Memory B cell (primary cell): ENCODE measurements around the gene GRK6.
"Not testable (repeated sequence)": the region's sequence is repeated elsewhere in the genome, so short reads cannot be mapped to it uniquely, and the experiment has no call there.

ENCODE experiments used
- ATAC-seq: fragments of 150-1000 bp; cut with Tn5 transposase; 2 replicates; pipeline ENCODE4 v1.10.0; 2021; ENCODE audit warnings: low read depth, mild to moderate bottlenecking, moderate library complexity
- DNase-seq, 2 donors: peaks; one replicate each; pipeline ENCODE4 v3.0.0; 2022; ENCODE audit warnings: low spot score in 2 of 2
- H3K27ac Mint-ChIP-seq: one replicate; pipeline ENCODE4 v1.8.0; 2022; ENCODE audit warnings: mild to moderate bottlenecking, moderate library complexity, mixed read lengths
- H3K27me3 Mint-ChIP-seq: one replicate; pipeline ENCODE4 v1.8.0; 2022; ENCODE audit warnings: mixed read lengths
- H3K36me3 Mint-ChIP-seq: one replicate; pipeline ENCODE4 v1.8.0; 2022; ENCODE audit warnings: mild to moderate bottlenecking, mixed read lengths
- H3K4me1 Mint-ChIP-seq: one replicate; pipeline ENCODE4 v1.8.0; 2022; ENCODE audit warnings: mixed read lengths
- H3K4me3 Mint-ChIP-seq: one replicate; pipeline ENCODE4 v1.8.0; 2022; ENCODE audit warnings: mild to moderate bottlenecking, moderate library complexity, mixed read lengths
- H3K9me3 Mint-ChIP-seq: one replicate; pipeline ENCODE4 v1.8.0; 2022; ENCODE audit warnings: mixed read lengths

GRK6 gene

GRCh38 chr5:177405312-177405711 lies 21.2 kb upstream of the GRK6 start:
- H3K27ac Mint-ChIP-seq: peak overlapping the region; percentile 75
- peaks cover 25% of the 10 kb centered on the region for H3K4me1 Mint-ChIP-seq
- H3K27me3 Mint-ChIP-seq: no peaks in the 10 kb centered on the region
- no peak for DNase-seq
- peak overlapping the region; percentile 62 for H3K4me3 Mint-ChIP-seq
- H3K36me3 Mint-ChIP-seq: no peaks in the 10 kb centered on the region
- H3K9me3 Mint-ChIP-seq: no peaks in the 10 kb centered on the region
- no peak for ATAC-seq

GRCh38 chr5:177405805-177406204 lies 20.7 kb upstream of the GRK6 start:
- peak overlapping the region; percentile 32 for H3K4me3 Mint-ChIP-seq
- H3K36me3 Mint-ChIP-seq: no peaks in the 10 kb centered on the region
- ATAC-seq (peak; percentile 55), DNase-seq (peak; percentile 54 to 59)
- H3K27ac Mint-ChIP-seq: peak overlapping the region; percentile 75
- no peaks in the 10 kb centered on the region for H3K27me3 Mint-ChIP-seq
- H3K9me3 Mint-ChIP-seq: no peaks in the 10 kb centered on the region
- H3K4me1 Mint-ChIP-seq: peaks cover 25% of the 10 kb centered on the region

GRCh38 chr5:177409043-177409801 lies 17.3 kb upstream of the GRK6 start, which contains the start of gene F12:
F12 (minus strand) TSS chr5:177409564; CDS start chr5:177409527, 37 bp downstream.
- no peak for DNase-seq
- ATAC-seq: no peak
- Mint-ChIP-seq H3K27me3 (no peaks in the 10 kb centered on the region), H3K9me3 (no peaks in the 10 kb centered on the region), H3K4me3 (no peak within 1 kb of the TSS), H3K36me3 (no peaks in the 10 kb centered on the region), H3K27ac (no peak within 1 kb of the TSS), H3K4me1 (peaks cover 22% of the 10 kb centered on the region)

DNA sequence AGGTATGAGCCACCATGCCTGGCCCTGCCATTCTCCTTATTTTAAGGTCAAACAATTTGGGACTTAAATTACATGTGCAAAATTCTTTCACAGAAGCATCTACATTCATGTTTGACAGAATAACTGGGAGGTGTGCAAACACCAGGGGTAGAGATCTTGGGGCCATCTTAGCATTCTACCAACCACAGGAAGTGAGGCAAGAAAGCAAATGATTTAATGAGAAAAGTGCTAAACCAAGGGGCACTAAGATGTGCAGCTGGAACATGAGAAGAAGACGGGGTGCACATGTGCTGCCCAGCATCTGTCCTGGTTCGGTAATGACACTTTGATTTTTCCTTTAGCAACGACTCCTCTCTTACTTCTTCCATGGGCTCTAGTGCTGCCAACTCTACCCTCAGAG lies 15.9 kb upstream of the GRK6 start:
- Mint-ChIP-seq H3K4me1 (peaks cover 10% of the 10 kb centered on the region), H3K27ac (no peak overlapping the region), H3K27me3 (no peaks in the 10 kb centered on the region), H3K36me3 (no peaks in the 10 kb centered on the region), H3K9me3 (no peaks in the 10 kb centered on the region), H3K4me3 (no peak overlapping the region)
- no peak for DNase-seq
- no peak for ATAC-seq

GRCh38 chr5:177412603-177413233 lies 13.8 kb upstream of the GRK6 start:
- Mint-ChIP-seq H3K27ac (no peak overlapping the region), H3K4me1 (peaks cover 4% of the 10 kb centered on the region), H3K4me3 (no peak overlapping the region), H3K36me3 (no peaks in the 10 kb centered on the region), H3K27me3 (no peaks in the 10 kb centered on the region), H3K9me3 (no peaks in the 10 kb centered on the region)
- peak; percentile 79 for ATAC-seq
- DNase-seq: no peak

- ATAC-seq: no peak
- no peaks in the 10 kb centered on the region for H3K36me3 Mint-ChIP-seq
- H3K27me3 Mint-ChIP-seq: no peaks in the 10 kb centered on the region
- no peak overlapping the region for H3K27ac Mint-ChIP-seq
- no peaks in the 10 kb centered on the region for H3K9me3 Mint-ChIP-seq
- no peak overlapping the region for H3K4me3 Mint-ChIP-seq
- peaks cover 4% of the 10 kb centered on the region for H3K4me1 Mint-ChIP-seq
- DNase-seq: no peak
Measured at GRCh38 chr5:177414481-177414880, 12.0 kb upstream of the GRK6 start.

DNA sequence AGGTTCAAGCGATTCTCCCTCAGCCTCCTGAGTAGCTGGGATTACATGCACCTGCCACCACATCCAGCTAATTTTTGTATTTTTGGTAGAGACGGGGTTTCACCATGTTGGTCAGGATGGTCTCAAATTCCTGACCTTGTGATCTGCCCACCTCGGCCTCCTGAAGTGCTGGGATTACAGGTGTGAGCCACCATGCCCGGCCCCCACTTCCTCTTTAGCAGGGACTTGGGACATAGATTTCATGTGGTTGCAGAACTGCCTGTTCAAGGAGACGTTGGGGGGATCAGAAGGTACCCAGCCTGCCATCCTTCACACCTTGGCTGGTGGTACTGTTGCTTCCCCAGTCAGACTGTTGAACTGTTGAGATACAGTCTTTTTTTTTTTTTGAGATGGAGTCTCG lies 9.4 kb upstream of the GRK6 start:
- H3K36me3 Mint-ChIP-seq, H3K27me3 Mint-ChIP-seq, DNase-seq, H3K27ac Mint-ChIP-seq, H3K4me1 Mint-ChIP-seq, H3K4me3 Mint-ChIP-seq, H3K9me3 Mint-ChIP-seq, ATAC-seq: not testable (repeated sequence)

GRCh38 chr5:177419046-177419445 lies 7.4 kb upstream of the GRK6 start:
- ATAC-seq: no peak
- Mint-ChIP-seq H3K27me3 (no peaks in the 10 kb centered on the region), H3K27ac (no peak overlapping the region), H3K9me3 (no peaks in the 10 kb centered on the region), H3K4me3 (no peak overlapping the region), H3K36me3 (no peaks in the 10 kb centered on the region), H3K4me1 (no peaks in the 10 kb centered on the region)
- DNase-seq: no peak

- DNase-seq, H3K36me3 Mint-ChIP-seq, H3K27me3 Mint-ChIP-seq, H3K4me1 Mint-ChIP-seq, H3K4me3 Mint-ChIP-seq, H3K9me3 Mint-ChIP-seq, H3K27ac Mint-ChIP-seq, ATAC-seq: not testable (repeated sequence)
Measured at GRCh38 chr5:177420472-177420871, 6.0 kb upstream of the GRK6 start.

GRCh38 chr5:177421062-177421798 lies 5.2 kb upstream of the GRK6 start:
- Mint-ChIP-seq H3K27me3 (no peaks in the 10 kb centered on the region), H3K4me1 (peaks cover 9% of the 10 kb centered on the region), H3K9me3 (no peaks in the 10 kb centered on the region), H3K36me3 (no peaks in the 10 kb centered on the region), H3K4me3 (no peak overlapping the region), H3K27ac (no peak overlapping the region)
- no peak for DNase-seq
- ATAC-seq: no peak

GRCh38 chr5:177423671-177424070 lies 2.8 kb upstream of the GRK6 start:
- H3K27me3 Mint-ChIP-seq: no peaks in the 10 kb centered on the region
- ATAC-seq: no peak
- H3K36me3 Mint-ChIP-seq: peaks cover 2% of the 10 kb centered on the region

GRCh38 chr5:177425196-177425800 lies 1.2 kb upstream of the GRK6 start:
- H3K27me3 Mint-ChIP-seq: no peaks in the 10 kb centered on the region
- DNase-seq (no peak), ATAC-seq (no peak)
- peaks cover 25% of the 10 kb centered on the region for H3K4me1 Mint-ChIP-seq
- peak overlapping the region; percentile 83 for H3K27ac Mint-ChIP-seq
- H3K4me3 Mint-ChIP-seq: peak overlapping the region; percentile 86
- H3K9me3 Mint-ChIP-seq: no peaks in the 10 kb centered on the region
- H3K36me3 Mint-ChIP-seq: peaks cover 5% of the 10 kb centered on the region

More at GRCh38 chr5:177423671-177424070, 2.8 kb upstream of the GRK6 start:
- Mint-ChIP-seq H3K4me3 (no peak overlapping the region), H3K4me1 (peaks cover 12% of the 10 kb centered on the region), H3K27ac (no peak overlapping the region), H3K9me3 (no peaks in the 10 kb centered on the region)
- no peak for DNase-seq

- H3K27me3 Mint-ChIP-seq: no peaks in the 10 kb centered on the region
- DNase-seq (peak; percentile 93 to 99), ATAC-seq (peak; percentile 80)
- peak overlapping the region; percentile 83 for H3K27ac Mint-ChIP-seq
- no peaks in the 10 kb centered on the region for H3K9me3 Mint-ChIP-seq
- peaks cover 32% of the 10 kb centered on the region for H3K4me1 Mint-ChIP-seq
- peaks cover 9% of the 10 kb centered on the region for H3K36me3 Mint-ChIP-seq
- H3K4me3 Mint-ChIP-seq: peak overlapping the region; percentile 86
Measured at GRCh38 chr5:177425801-177426565, 493 bp upstream of the GRK6 start.
